AG04450 (cell line): ENCODE measurements around the gene CDK13. TPM values are rescaled to one million over a fixed set of nuclear protein-coding genes. Genes with fewer than 3 reads are reported as not detected.
"Not testable (repeated sequence)": the region's sequence is repeated elsewhere in the genome, so short reads cannot be mapped to it uniquely, and the experiment has no call there.

Source experiments
- CTCF ChIA-PET: fragments of 300-600, 350-600 bp; formaldehyde crosslinking; extraction: SDS; loops from one replicate; lab custom pipeline; 2022; ENCODE audit warnings: antibody characterized with exemption, inconsistent platforms; lab: Charles Lee
- POLR2A ChIA-PET: fragments of 350-600 bp; formaldehyde crosslinking; extraction: SDS; loops from one replicate; lab custom pipeline; 2021; ENCODE audit warnings: antibody characterized with exemption, inconsistent platforms; lab: Yijun Ruan, JAX
- DNase-seq: peaks from one replicate; pipeline ENCODE4 v3.0.0-alpha.2; 2011; ENCODE audit warnings: low read depth, low spot score
- H3K27ac ChIP-seq: one replicate; pipeline ENCODE4 v1.5.1; 2012; ENCODE audit warnings: low read depth, low read length, control low read depth
- H3K27me3 ChIP-seq: one replicate; pipeline ENCODE4 v1.6.0; 2012; ENCODE audit warnings: low read length; ENCODE audit not compliant: control insufficient read depth, insufficient read depth
- H3K4me3 ChIP-seq: 2 replicates; pipeline ENCODE4 v1.5.1; 2011; ENCODE audit warnings: mild to moderate bottlenecking, low read depth, low read length, control low read depth
- H3K9me3 ChIP-seq: 2 replicates; pipeline ENCODE4 v1.5.1; 2012; ENCODE audit warnings: low read length; ENCODE audit not compliant: control insufficient read depth, insufficient read depth
- polyA plus RNA-seq: library from polyadenylated mRNA; depleted of rRNA; stranded (reverse); fragments of >200 nt; gene quantifications from 2 replicates; pipeline ENCODE4 v1.2.3, GENCODE V29; 2011; rRNA removed
- small RNA-seq: library from RNA; depleted of rRNA; stranded (forward); fragments of <200 nt; gene quantifications from one replicate; pipeline ENCODE3, GENCODE V24; 2012; ENCODE audit warnings: low read depth; ENCODE audit not compliant: insufficient read length
- TF ChIP-seq, protein P1 (sequence below): IDR thresholded peaks from 2 replicates; pipeline ENCODE4 v1.5.1; 2011; ENCODE audit warnings: low read depth, low read length, control low read depth, inconsistent platforms

The CDK13 gene
- polyA plus RNA-seq, 1 experiment = 44.2 TPM

DNA sequence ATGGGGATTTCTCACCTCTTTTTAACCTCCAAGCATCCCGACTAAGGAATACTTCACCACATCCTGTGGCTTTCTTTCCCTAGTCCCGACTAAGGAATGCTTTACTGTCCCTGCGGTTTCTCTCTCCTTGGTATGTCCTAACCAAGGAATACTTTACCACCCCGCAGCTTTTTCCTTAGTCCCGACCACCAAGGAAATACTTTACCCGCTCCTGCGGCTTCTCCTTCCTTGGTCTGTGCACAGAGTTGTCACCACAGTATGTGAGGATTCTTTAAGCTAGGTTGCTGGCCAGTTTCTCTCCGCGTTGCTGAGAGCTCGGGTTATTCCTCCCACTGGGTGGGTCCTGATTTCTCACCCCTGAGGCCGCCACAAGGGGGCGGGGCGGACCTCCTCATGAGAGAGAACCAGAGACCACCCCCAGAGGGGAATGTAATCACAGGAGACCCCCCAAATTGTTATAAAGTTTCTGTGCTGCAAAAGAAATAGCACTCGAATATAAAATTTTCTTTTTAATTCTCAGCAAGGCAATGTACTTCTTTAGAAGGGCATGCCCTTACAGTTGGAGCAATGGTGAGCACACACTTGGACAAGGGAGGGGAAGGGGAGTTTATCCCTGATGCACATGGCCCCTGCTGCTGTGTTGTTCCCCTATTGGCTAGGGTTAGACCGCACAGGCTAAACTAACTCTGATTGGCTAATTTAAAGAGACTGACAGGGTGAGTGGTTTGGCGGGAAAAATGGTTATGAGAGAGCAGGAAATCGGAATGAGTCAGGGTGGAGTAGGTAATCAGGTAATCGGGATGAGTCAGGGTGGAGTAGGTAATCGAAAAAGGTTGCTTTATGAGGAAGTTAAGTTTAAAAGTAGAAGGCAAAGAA is 197.6 kb downstream of the CDK13 start:
- peaks cover 4% of the 10 kb centered on the region for H3K9me3 ChIP-seq
- H3K4me3 ChIP-seq = no peak overlapping the region
- DNase-seq = no peak
- ChIA-PET POLR2A (no interaction called here), CTCF (no interaction called here)
- no peak overlapping the region for H3K27ac ChIP-seq
- no peaks in the 10 kb centered on the region for H3K27me3 ChIP-seq
- TF ChIP-seq, protein P1, sequence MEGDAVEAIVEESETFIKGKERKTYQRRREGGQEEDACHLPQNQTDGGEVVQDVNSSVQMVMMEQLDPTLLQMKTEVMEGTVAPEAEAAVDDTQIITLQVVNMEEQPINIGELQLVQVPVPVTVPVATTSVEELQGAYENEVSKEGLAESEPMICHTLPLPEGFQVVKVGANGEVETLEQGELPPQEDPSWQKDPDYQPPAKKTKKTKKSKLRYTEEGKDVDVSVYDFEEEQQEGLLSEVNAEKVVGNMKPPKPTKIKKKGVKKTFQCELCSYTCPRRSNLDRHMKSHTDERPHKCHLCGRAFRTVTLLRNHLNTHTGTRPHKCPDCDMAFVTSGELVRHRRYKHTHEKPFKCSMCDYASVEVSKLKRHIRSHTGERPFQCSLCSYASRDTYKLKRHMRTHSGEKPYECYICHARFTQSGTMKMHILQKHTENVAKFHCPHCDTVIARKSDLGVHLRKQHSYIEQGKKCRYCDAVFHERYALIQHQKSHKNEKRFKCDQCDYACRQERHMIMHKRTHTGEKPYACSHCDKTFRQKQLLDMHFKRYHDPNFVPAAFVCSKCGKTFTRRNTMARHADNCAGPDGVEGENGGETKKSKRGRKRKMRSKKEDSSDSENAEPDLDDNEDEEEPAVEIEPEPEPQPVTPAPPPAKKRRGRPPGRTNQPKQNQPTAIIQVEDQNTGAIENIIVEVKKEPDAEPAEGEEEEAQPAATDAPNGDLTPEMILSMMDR = no peak

DNA sequence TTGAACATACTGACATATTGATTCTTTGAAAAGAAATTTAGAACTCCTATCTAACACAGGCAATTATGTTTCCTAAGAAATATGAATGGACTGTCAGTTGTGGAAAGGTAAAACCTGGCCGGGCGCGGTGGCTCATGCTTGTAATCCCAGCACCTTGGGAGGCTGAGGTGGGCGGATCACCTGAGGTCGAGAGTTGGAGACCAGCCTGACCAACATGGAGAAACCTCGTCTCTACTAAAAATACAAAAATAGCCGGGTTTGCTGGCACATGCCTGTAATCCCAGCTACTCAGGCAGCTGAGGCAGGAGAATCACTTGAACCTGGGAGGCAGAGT is 198.2 kb downstream of the CDK13 start:
- H3K27me3 ChIP-seq, CTCF ChIA-PET, H3K4me3 ChIP-seq, H3K27ac ChIP-seq, DNase-seq, POLR2A ChIA-PET, H3K9me3 ChIP-seq: not testable (repeated sequence)

DNA sequence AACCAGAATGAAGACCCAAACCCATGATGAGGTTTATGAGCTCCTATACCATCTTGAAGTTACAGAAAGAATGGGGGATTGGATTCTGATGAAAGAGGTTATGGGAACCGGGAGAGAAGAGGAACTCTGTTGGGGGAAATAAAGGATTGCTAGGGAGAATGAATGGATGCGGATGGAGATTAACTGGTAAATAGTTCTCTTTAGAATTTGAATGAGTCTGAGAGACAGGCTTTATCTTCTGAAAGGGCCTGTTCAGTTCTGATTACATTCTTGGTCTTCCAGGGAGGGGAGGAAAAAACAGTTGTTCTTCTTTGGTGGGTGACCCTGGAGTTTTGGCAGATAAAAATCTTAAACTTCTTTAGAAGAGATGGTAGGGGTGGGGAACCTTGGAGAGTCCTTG is 198.6 kb downstream of the CDK13 start:
- CTCF ChIA-PET = interaction anchor here (2.4 kb wide), 1 partner anchor 13 kb away, joined by 9 read pairs; the partner anchor contains the start of genes MPLKIP and SUGCT
- H3K9me3 ChIP-seq = peaks cover 4% of the 10 kb centered on the region
- TF ChIP-seq, protein P1 = no peak

More for the DNA sequence above, 198.6 kb downstream of the CDK13 start:
- Histone ChIP-seq H3K4me3 (no peak overlapping the region), H3K27ac (no peak overlapping the region), H3K27me3 (no peaks in the 10 kb centered on the region)
- no peak for DNase-seq
- POLR2A ChIA-PET = no interaction called here

Small RNA genes within 50 kb of the gene (small RNA-seq; reads per million reads assigned to genes)
- gene AC006023.1 (not detected), gene AC006023.2 (not detected)

Other genes starting within 250 kb of the CDK13 start
- gene MPLKIP, start 184.4 kb downstream of the CDK13 start, polyA plus RNA-seq = 22.3 and 31.1 TPM in 2 replicates
- 11.7 and 12.5 TPM in 2 replicates for gene SUGCT, start 184.7 kb downstream of the CDK13 start, polyA plus RNA-seq